Osteoblast (primary cell): ENCODE data around the gene OXSR1. TPM values are rescaled to one million over a fixed set of nuclear protein-coding genes. Genes with fewer than 3 reads are reported as not detected.
A peak's percentile ranks its signal among the peaks of the same experiment; 100 is the strongest.

ENCODE experiments used
- DNase-seq: peaks from one replicate; pipeline ENCODE4 v3.0.0; 2011; ENCODE audit warnings: low spot score, mixed read lengths; ENCODE audit not compliant: insufficient read length; ENCODE audit errors: missing footprints
- H2AFZ ChIP-seq: 2 replicates; pipeline ENCODE4 v1.6.0; 2011; ENCODE audit warnings: mild to moderate bottlenecking, low read length
- H3K27ac ChIP-seq: 2 replicates; pipeline ENCODE4 v1.5.1; 2011; ENCODE audit warnings: mild to moderate bottlenecking, low read depth, low read length, moderate library complexity
- H3K27me3 ChIP-seq: 2 replicates; pipeline ENCODE4 v1.6.0; 2012; ENCODE audit warnings: mild to moderate bottlenecking, control low read depth, inconsistent platforms, low read length, moderate library complexity; ENCODE audit not compliant: insufficient read depth
- H3K36me3 ChIP-seq: 2 replicates; pipeline ENCODE4 v1.5.1; 2011; ENCODE audit warnings: mild to moderate bottlenecking, low read length, control low read depth, moderate library complexity; ENCODE audit not compliant: insufficient read depth
- H3K4me1 ChIP-seq: 2 replicates; pipeline ENCODE4 v1.5.1; 2011; ENCODE audit warnings: mild to moderate bottlenecking, low read length, control low read depth, moderate library complexity; ENCODE audit not compliant: insufficient read depth
- H3K4me2 ChIP-seq: 2 replicates; pipeline ENCODE4 v1.6.0; 2011; ENCODE audit warnings: mild to moderate bottlenecking, low read length; ENCODE audit not compliant: insufficient read depth
- H3K4me3 ChIP-seq: fragments of 200-600 bp; sonication (generic); 3 replicates; pipeline ENCODE4 v1.5.1; 2012; ENCODE audit warnings: mild to moderate bottlenecking, low read length, inconsistent platforms; ENCODE audit not compliant: insufficient read depth
- H3K79me2 ChIP-seq: 2 replicates; pipeline ENCODE4 v1.6.0; 2012; ENCODE audit warnings: mild to moderate bottlenecking, low read length, control low read depth, inconsistent platforms; ENCODE audit not compliant: insufficient read depth
- H3K9me3 ChIP-seq: 2 replicates; pipeline ENCODE4 v1.5.1; 2011; ENCODE audit warnings: low read depth, low read length, control low read depth
- H4K20me1 ChIP-seq: 2 replicates; pipeline ENCODE4 v1.6.0; 2012; ENCODE audit warnings: mild to moderate bottlenecking, low read length, control low read depth; ENCODE audit not compliant: insufficient read depth
- CTCF ChIP-seq: IDR thresholded peaks from 2 replicates; pipeline ENCODE4 v1.5.1; 2011; ENCODE audit warnings: mild to moderate bottlenecking, low read depth, low read length, moderate library complexity; ENCODE audit errors: extremely low read depth
- total RNA-seq: library from RNA; depleted of rRNA; stranded (reverse); fragments of >200 nt; gene quantifications from 2 replicates; pipeline ENCODE4 v1.2.3, GENCODE V29; 2012

The OXSR1 gene
- total RNA-seq, 1 donor, result 50.3 TPM

GRCh38 chr3:38138349-38139190, 26.8 kb upstream of the OXSR1 start, which contains the start of gene MYD88:
TSS of gene MYD88 (plus strand) at chr3:38138661. CDS start at chr3:38138701, 40 bp downstream.
- TF ChIP-seq CTCF, result no peak
- peak within 1 kb of the TSS; percentile 87 for H3K27ac ChIP-seq
- H3K4me2 ChIP-seq, result peak within 1 kb of the TSS; percentile 96
- peak; percentile 90 for DNase-seq
- H3K4me1 ChIP-seq, result peaks cover 27% of the 10 kb centered on the region
- peaks cover 10% of the 10 kb centered on the region for H4K20me1 ChIP-seq
- peaks cover 24% of the 10 kb centered on the region for H3K36me3 ChIP-seq
- no peaks in the 10 kb centered on the region for H3K9me3 ChIP-seq
- peaks cover 46% of the 10 kb centered on the region for H3K79me2 ChIP-seq
- peak within 1 kb of the TSS; percentile 93 for H2AFZ ChIP-seq
- H3K27me3 ChIP-seq, result no peaks in the 10 kb centered on the region
- H3K4me3 ChIP-seq, result peak within 1 kb of the TSS; percentile 99

- peak overlapping the region; percentile 87 for H3K27ac ChIP-seq
- TF ChIP-seq CTCF, result no peak
- no peak for DNase-seq
Measured at GRCh38 chr3:38139191-38139590, 26.1 kb upstream of the OXSR1 start.

DNA sequence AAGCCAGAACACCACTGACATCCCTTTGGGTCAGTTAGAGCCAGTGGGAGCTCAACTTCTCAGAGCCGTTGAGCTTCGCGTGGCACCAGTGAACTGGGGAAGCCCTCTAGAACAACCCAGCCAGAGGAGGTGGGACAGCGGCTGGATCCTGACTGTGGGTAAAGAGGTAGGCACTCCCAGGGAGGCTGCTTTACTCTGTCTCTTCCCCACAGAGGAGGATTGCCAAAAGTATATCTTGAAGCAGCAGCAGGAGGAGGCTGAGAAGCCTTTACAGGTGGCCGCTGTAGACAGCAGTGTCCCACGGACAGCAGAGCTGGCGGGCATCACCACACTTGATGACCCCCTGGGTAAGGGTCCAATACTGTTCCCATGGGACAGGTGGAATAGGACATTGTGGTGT, 25.7 kb upstream of the OXSR1 start:
- Histone ChIP-seq H3K9me3 (no peaks in the 10 kb centered on the region), H3K27me3 (no peaks in the 10 kb centered on the region), H3K36me3 (peaks cover 13% of the 10 kb centered on the region), H3K4me2 (peak overlapping the region; percentile 96), H2AFZ (no peak overlapping the region), H3K4me1 (peaks cover 27% of the 10 kb centered on the region), H3K27ac (no peak overlapping the region), H4K20me1 (peaks cover 10% of the 10 kb centered on the region), H3K4me3 (peak overlapping the region; percentile 99), H3K79me2 (peaks cover 44% of the 10 kb centered on the region)
- TF ChIP-seq CTCF, result no peak
- DNase-seq, result no peak

More at GRCh38 chr3:38139191-38139590, 26.1 kb upstream of the OXSR1 start:
- no peaks in the 10 kb centered on the region for H3K27me3 ChIP-seq
- H3K4me2 ChIP-seq, result peak overlapping the region; percentile 96
- no peaks in the 10 kb centered on the region for H3K9me3 ChIP-seq
- peaks cover 10% of the 10 kb centered on the region for H4K20me1 ChIP-seq
- H3K4me1 ChIP-seq, result peaks cover 27% of the 10 kb centered on the region
- peak overlapping the region; percentile 99 for H3K4me3 ChIP-seq
- H3K36me3 ChIP-seq, result peaks cover 18% of the 10 kb centered on the region
- H3K79me2 ChIP-seq, result peaks cover 45% of the 10 kb centered on the region
- H2AFZ ChIP-seq, result peak overlapping the region; percentile 93
